Mesendoderm (in vitro differentiated cells): ENCODE results near the gene KCNN3.

ENCODE experiments used
- DNase-seq: peaks from one replicate; pipeline ENCODE4 v3.0.0; 2013
- H2AK5ac ChIP-seq: 2 replicates; pipeline ENCODE4 v1.6.1; 2013; ENCODE audit warnings: low read length, inconsistent platforms
- H2BK120ac ChIP-seq: 2 replicates; pipeline ENCODE4 v1.6.1; 2013; ENCODE audit warnings: low read depth, mild to moderate bottlenecking, low read length, moderate library complexity, mixed read lengths
- H2BK15ac ChIP-seq: replicated peaks from 2 replicates; pipeline ENCODE4 v1.6.1; 2013; ENCODE audit warnings: low read depth, mild to moderate bottlenecking, moderate library complexity
- H2BK5ac ChIP-seq: 2 replicates; pipeline ENCODE4 v1.6.1; 2013; ENCODE audit warnings: low read length, inconsistent platforms
- H3K18ac ChIP-seq: 2 replicates; pipeline ENCODE4 v1.6.1; 2013; ENCODE audit warnings: mild to moderate bottlenecking, low read length, mixed read lengths
- H3K23ac ChIP-seq: one replicate; pipeline ENCODE4 v1.6.1; 2013; ENCODE audit warnings: low read length
- H3K27ac ChIP-seq: 2 replicates; pipeline ENCODE4 v1.5.1; 2013; ENCODE audit warnings: low read depth, mild to moderate bottlenecking, inconsistent platforms, low read length, moderate library complexity
- H3K27me3 ChIP-seq: 2 replicates; pipeline ENCODE4 v1.6.1; 2013; ENCODE audit warnings: low read length, control low read depth, mild to moderate bottlenecking, inconsistent platforms; ENCODE audit not compliant: insufficient read depth, poor library complexity
- H3K36me3 ChIP-seq: 2 replicates; pipeline ENCODE4 v1.6.1; 2013; ENCODE audit warnings: low read length, inconsistent platforms; ENCODE audit not compliant: control insufficient read depth, insufficient read depth
- H3K4ac ChIP-seq: one replicate; pipeline ENCODE4 v1.6.1; 2013; ENCODE audit warnings: low read depth, mild to moderate bottlenecking, low read length, moderate library complexity
- H3K4me1 ChIP-seq: 2 replicates; pipeline ENCODE4 v1.6.1; 2013; ENCODE audit warnings: low read depth, low read length, inconsistent platforms; ENCODE audit not compliant: control insufficient read depth
- H3K4me2 ChIP-seq: 2 replicates; pipeline ENCODE4 v1.6.1; 2013; ENCODE audit warnings: low read length
- H3K4me3 ChIP-seq: 2 replicates; pipeline ENCODE4 v1.5.1; 2013; ENCODE audit warnings: mild to moderate bottlenecking, low read length
- H3K56ac ChIP-seq: one replicate; pipeline ENCODE4 v1.6.1; 2013; ENCODE audit warnings: low read length
- H3K79me1 ChIP-seq: 2 replicates; pipeline ENCODE4 v1.6.1; 2013; ENCODE audit warnings: low read length, inconsistent platforms
- H3K79me2 ChIP-seq: 2 replicates; pipeline ENCODE4 v1.6.1; 2013; ENCODE audit warnings: mild to moderate bottlenecking, low read length; ENCODE audit not compliant: control insufficient read depth, insufficient read depth
- H3K9ac ChIP-seq: 2 replicates; pipeline ENCODE4 v1.6.1; 2013; ENCODE audit warnings: low read length, inconsistent platforms
- H4K5ac ChIP-seq: one replicate; pipeline ENCODE4 v1.6.1; 2013; ENCODE audit warnings: low read length
- H4K8ac ChIP-seq: one replicate; pipeline ENCODE4 v1.6.1; 2013; ENCODE audit warnings: low read depth, mild to moderate bottlenecking, control low read depth, low read length, moderate library complexity
- WGBS: extraction: QIAGEN DNeasy Blood & Tissue Kit; methylation state at CpG from one replicate; pipeline ENCODE4 v1.1.7; 2013; ENCODE audit warnings: low lambda C conversion rate, missing lambda C conversion rate; ENCODE audit not compliant: insufficient coverage; ENCODE audit errors: extremely low coverage; 5-methylcytosine and 5-hydroxymethylcytosine counted together

KCNN3 gene

GRCh38 chr1:154802336-154802969 is 67.6 kb downstream of the KCNN3 start:
- H2BK5ac ChIP-seq, result no peak overlapping the region
- no peak overlapping the region for H4K8ac ChIP-seq
- H3K27me3 ChIP-seq, result no peaks in the 10 kb centered on the region
- no peak overlapping the region for H3K4me2 ChIP-seq
- no peak overlapping the region for H4K5ac ChIP-seq
- no peak overlapping the region for H3K4me3 ChIP-seq
- H3K4ac ChIP-seq, result no peak overlapping the region
- H3K79me1 ChIP-seq, result no peaks in the 10 kb centered on the region
- H2BK15ac ChIP-seq, result no peak overlapping the region
- no peak overlapping the region for H2BK120ac ChIP-seq
- WGBS, result no CpG with 5 or more reads among the region's 2 CpGs
- no peak for DNase-seq
- H3K79me2 ChIP-seq, result no peaks in the 10 kb centered on the region
- H3K27ac ChIP-seq, result no peak overlapping the region
- no peak overlapping the region for H3K18ac ChIP-seq
- H3K9ac ChIP-seq, result no peak overlapping the region
- no peak overlapping the region for H3K56ac ChIP-seq
- no peaks in the 10 kb centered on the region for H3K36me3 ChIP-seq
- no peak overlapping the region for H2AK5ac ChIP-seq
- no peak overlapping the region for H3K23ac ChIP-seq
- no peaks in the 10 kb centered on the region for H3K4me1 ChIP-seq

GRCh38 chr1:154801234-154802011 is 68.7 kb downstream of the KCNN3 start:
- no peak overlapping the region for H3K18ac ChIP-seq
- no peak overlapping the region for H3K27ac ChIP-seq
- no peak overlapping the region for H3K4me2 ChIP-seq
- H3K79me2 ChIP-seq, result no peaks in the 10 kb centered on the region
- no peak overlapping the region for H4K8ac ChIP-seq
- no CpG with 5 or more reads among the region's 16 CpGs for WGBS
- no peaks in the 10 kb centered on the region for H3K79me1 ChIP-seq
- H2BK15ac ChIP-seq, result no peak overlapping the region
- H4K5ac ChIP-seq, result no peak overlapping the region
- no peak overlapping the region for H3K4ac ChIP-seq
- no peaks in the 10 kb centered on the region for H3K36me3 ChIP-seq
- H3K9ac ChIP-seq, result no peak overlapping the region
- no peak for DNase-seq
- no peak overlapping the region for H3K56ac ChIP-seq
- H3K23ac ChIP-seq, result no peak overlapping the region
- no peak overlapping the region for H2BK5ac ChIP-seq
- no peak overlapping the region for H2BK120ac ChIP-seq
- no peak overlapping the region for H3K4me3 ChIP-seq
- H3K4me1 ChIP-seq, result no peaks in the 10 kb centered on the region
- no peak overlapping the region for H2AK5ac ChIP-seq
- no peaks in the 10 kb centered on the region for H3K27me3 ChIP-seq

DNA sequence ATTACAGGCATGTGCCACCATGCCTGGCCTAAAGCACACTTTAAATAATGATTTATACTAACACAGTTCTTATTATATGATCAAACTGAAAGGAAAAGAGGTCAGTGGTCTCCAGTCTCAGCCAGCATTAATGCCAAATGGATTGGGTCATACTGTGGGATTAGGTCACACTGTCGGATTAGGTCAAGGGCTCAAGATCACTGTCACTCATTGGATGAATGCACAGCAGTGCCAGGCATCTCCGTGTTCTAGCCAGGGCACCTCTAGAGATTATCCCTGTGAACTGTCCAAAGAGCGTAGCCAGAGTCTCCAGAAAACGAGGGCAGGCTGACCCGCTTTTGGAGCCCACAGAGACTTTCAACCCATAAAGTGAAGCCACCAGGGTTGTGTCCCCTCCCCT is 70.9 kb downstream of the KCNN3 start:
- Histone ChIP-seq H2AK5ac (no peak overlapping the region), H3K23ac (no peak overlapping the region), H3K4me3 (no peak overlapping the region), H3K36me3 (no peaks in the 10 kb centered on the region), H3K9ac (no peak overlapping the region), H3K79me1 (no peaks in the 10 kb centered on the region), H3K4me2 (no peak overlapping the region), H2BK15ac (no peak overlapping the region), H3K79me2 (no peaks in the 10 kb centered on the region), H3K56ac (no peak overlapping the region), H3K27ac (no peak overlapping the region), H3K18ac (no peak overlapping the region), H3K4me1 (no peaks in the 10 kb centered on the region), H3K4ac (no peak overlapping the region), H3K27me3 (no peaks in the 10 kb centered on the region), H2BK120ac (no peak overlapping the region), H4K5ac (no peak overlapping the region), H4K8ac (no peak overlapping the region), H2BK5ac (no peak overlapping the region)
- no peak for DNase-seq
- WGBS, result no CpG with 5 or more reads among the region's 5 CpGs

DNA sequence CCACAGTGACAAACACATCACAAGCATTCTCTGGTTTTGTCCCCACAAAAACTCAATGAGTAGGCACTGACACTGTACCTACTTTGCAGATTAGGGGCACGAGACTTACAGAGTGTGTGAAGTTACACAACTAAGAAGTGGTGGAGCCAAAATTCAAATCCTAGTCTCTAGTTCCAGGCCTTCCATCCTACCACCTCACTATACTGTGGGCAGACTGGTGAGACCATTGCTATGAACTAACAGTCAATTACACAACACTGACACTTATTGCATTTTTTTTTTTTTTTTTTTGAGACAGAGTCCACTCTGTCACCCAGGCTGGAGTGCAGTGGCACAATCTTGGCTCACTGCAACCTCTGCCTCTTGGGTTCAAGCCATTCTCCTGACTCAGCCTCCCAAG is 71.4 kb downstream of the KCNN3 start:
- Histone ChIP-seq H2BK5ac (no peak overlapping the region), H3K4me3 (no peak overlapping the region), H3K36me3 (no peaks in the 10 kb centered on the region), H3K9ac (no peak overlapping the region), H3K4me1 (no peaks in the 10 kb centered on the region), H3K79me2 (no peaks in the 10 kb centered on the region), H3K27me3 (no peaks in the 10 kb centered on the region), H3K4me2 (no peak overlapping the region), H4K8ac (no peak overlapping the region), H3K18ac (no peak overlapping the region), H2BK15ac (no peak overlapping the region), H2BK120ac (no peak overlapping the region), H3K4ac (no peak overlapping the region), H2AK5ac (no peak overlapping the region), H3K27ac (no peak overlapping the region), H3K79me1 (no peaks in the 10 kb centered on the region), H3K23ac (no peak overlapping the region), H3K56ac (no peak overlapping the region), H4K5ac (no peak overlapping the region)
- whole genome bisulfite sequencing, result no CpG with 5 or more reads among the region's 1 CpG
- DNase-seq, result no peak

DNA sequence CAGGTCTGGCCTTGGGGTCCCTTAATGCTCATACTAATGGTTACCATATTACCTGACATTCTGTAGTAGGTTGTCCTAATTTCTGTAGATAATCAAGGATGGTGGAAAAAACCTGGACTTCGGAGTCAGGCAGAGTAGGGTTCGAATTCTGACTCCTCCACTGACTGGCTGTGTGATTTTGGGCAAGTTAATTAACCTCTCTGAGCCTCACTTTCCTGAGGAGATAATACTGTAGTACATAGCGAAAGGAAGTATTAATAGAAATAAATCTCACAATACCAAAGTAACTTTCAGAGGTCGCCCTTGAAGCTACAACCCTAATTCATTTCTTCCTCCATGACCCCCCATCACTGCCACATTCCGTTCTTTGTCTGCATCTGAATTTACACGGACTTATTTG is 72.9 kb downstream of the KCNN3 start:
- Histone ChIP-seq H2BK5ac (no peak overlapping the region), H3K36me3 (no peaks in the 10 kb centered on the region), H3K79me2 (no peaks in the 10 kb centered on the region), H3K56ac (no peak overlapping the region), H3K4ac (no peak overlapping the region), H3K27ac (no peak overlapping the region), H3K9ac (no peak overlapping the region), H3K18ac (no peak overlapping the region), H3K27me3 (no peaks in the 10 kb centered on the region), H3K79me1 (no peaks in the 10 kb centered on the region), H2BK15ac (no peak overlapping the region), H4K5ac (no peak overlapping the region), H3K4me2 (no peak overlapping the region), H3K4me3 (no peak overlapping the region), H3K4me1 (peaks cover 3% of the 10 kb centered on the region), H3K23ac (no peak overlapping the region), H2BK120ac (no peak overlapping the region), H2AK5ac (no peak overlapping the region), H4K8ac (no peak overlapping the region)
- no CpG with 5 or more reads among the region's 6 CpGs for WGBS
- no peak for DNase-seq
